ENCODE data around the gene HSP90AA1.

The HSP90AA1 gene

DNA sequence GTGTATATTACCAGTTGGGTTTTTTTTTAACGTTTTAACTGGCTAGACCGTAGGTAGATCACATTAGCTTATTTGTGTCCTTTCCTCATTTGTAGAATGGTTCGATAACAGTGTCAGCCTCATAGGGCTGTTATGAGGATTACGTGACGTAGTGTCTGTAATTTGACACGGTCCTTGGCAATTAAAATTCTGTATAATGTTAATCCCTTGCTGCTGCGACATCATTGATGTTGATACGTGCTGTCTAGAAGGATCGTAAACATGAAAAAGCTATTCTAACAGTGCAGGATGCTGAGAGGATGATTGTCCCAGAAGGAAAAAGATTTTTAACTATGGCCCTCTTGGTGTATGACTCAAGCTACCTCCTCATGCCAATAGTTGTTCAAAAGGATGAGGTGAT is 50.9 kb downstream of the HSP90AA1 start:
- no peak for DNase-seq (ENCODE audit: extremely low spot score)
- ChIA-PET CTCF (interaction anchor here (1.0 to 2.1 kb wide), 5 partner anchors 9 to 278 kb away, joined by 3 to 5 read pairs (median 3); no protein-coding TSS in a partner anchor), POLR2A (no interaction called here)
- TF ChIP-seq, protein P1, sequence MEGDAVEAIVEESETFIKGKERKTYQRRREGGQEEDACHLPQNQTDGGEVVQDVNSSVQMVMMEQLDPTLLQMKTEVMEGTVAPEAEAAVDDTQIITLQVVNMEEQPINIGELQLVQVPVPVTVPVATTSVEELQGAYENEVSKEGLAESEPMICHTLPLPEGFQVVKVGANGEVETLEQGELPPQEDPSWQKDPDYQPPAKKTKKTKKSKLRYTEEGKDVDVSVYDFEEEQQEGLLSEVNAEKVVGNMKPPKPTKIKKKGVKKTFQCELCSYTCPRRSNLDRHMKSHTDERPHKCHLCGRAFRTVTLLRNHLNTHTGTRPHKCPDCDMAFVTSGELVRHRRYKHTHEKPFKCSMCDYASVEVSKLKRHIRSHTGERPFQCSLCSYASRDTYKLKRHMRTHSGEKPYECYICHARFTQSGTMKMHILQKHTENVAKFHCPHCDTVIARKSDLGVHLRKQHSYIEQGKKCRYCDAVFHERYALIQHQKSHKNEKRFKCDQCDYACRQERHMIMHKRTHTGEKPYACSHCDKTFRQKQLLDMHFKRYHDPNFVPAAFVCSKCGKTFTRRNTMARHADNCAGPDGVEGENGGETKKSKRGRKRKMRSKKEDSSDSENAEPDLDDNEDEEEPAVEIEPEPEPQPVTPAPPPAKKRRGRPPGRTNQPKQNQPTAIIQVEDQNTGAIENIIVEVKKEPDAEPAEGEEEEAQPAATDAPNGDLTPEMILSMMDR (IDR thresholded peaks at IDR 0.05; ENCODE audit: control extremely low read depth, extremely low read depth, low read depth, missing control alignments): no peak

DNA sequence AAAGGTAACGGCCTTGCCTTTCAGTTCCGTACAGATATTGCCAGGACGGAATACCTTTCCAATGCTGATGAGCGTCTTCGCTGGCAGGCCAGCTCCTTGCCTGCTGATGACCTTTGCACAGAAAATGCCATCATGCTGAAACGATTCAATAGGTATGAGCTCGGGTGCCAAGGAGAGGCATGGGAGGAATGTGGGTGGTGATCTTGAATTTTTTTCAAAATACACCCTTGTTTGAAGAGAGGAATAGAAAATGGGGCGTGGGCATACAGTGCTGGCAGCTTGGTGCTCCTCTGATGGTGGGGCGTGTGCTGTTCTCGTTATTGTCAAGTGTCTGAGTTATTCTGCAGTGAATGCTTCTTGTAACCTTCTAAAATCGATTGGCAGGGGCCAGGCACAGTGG is 52.5 kb downstream of the HSP90AA1 start:
- TF ChIP-seq, protein P1 (IDR thresholded peaks at IDR 0.05; ENCODE audit: control extremely low read depth, extremely low read depth, low read depth, missing control alignments): no peak
- ChIA-PET POLR2A (no interaction called here), CTCF (interaction anchor here (1.6 to 1.7 kb wide), 2 partner anchors 13 to 51 kb away, joined by 3 to 5 read pairs; no protein-coding TSS in a partner anchor)
- no peak for DNase-seq (ENCODE audit: extremely low spot score)

DNA sequence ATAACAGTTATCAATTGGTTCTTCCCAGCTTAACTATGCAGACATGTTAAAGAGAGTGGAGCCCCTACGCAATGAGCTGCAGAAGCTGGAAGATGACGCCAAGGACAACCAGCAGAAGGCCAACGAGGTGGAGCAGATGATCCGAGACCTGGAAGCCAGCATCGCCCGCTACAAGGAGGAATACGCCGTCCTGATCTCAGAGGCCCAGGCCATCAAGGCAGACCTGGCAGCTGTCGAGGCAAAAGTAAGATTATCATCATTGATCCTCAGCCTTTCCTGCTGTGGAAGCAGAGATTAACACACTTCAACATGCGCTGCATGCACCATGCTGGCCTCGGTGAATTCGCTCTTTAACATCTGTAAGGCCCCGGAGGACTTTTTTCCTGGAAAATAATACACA is 53.6 kb downstream of the HSP90AA1 start:
- CTCF ChIA-PET: interaction anchor here (0.9 to 2.3 kb wide), 5 partner anchors 13 to 64 kb away, joined by 3 to 6 read pairs (median 3); no protein-coding TSS in a partner anchor
- POLR2A ChIA-PET: interaction anchor here (0.7 kb wide), 1 partner anchor 23 kb away, joined by 3 read pairs; no protein-coding TSS in a partner anchor
- no peak for DNase-seq (ENCODE audit: extremely low spot score)
- TF ChIP-seq, protein P1 (IDR thresholded peaks at IDR 0.05; ENCODE audit: control extremely low read depth, extremely low read depth, low read depth, missing control alignments): no peak

Measured in GM10248 (cell line).